Measurements from ENCODE around the gene NRARP.

NRARP gene

GRCh38 chr9:137276473-137277328 is 25.4 kb downstream of the NRARP start:
- in situ Hi-C loops (cut with MboI; ENCODE audit: low sequenced_read_pairs), result no loop called here
- Histone ChIP-seq H3K27me3 (ENCODE audit: low read depth) (no peaks in the 10 kb centered on the region), H3K4me1 (peaks cover 3% of the 10 kb centered on the region; the same call in 1 of the 2 replicates)

GRCh38 chr9:137275588-137276472 is 26.2 kb downstream of the NRARP start:
- Histone ChIP-seq H3K4me3 (no peak overlapping the region), H3K36me3 (replicated peaks) (peaks cover 17% of the 10 kb centered on the region), H3K9me3 (no peaks in the 10 kb centered on the region), H3K27me3 (ENCODE audit: low read depth) (no peaks in the 10 kb centered on the region), H3K4me1 (peaks cover 3% of the 10 kb centered on the region; the same call in 1 of the 2 replicates)
- DNase-seq (ENCODE audit: low spot score in 2 of 2), result peak in 1 of 2 experiments; percentile 13
- in situ Hi-C loops (cut with MboI; ENCODE audit: low sequenced_read_pairs), result no loop called here

More at GRCh38 chr9:137276473-137277328, 25.4 kb downstream of the NRARP start:
- Histone ChIP-seq H3K36me3 (replicated peaks) (peaks cover 14% of the 10 kb centered on the region), H3K4me3 (no peak overlapping the region), H3K9me3 (no peaks in the 10 kb centered on the region)
- DNase-seq (ENCODE audit: low spot score in 2 of 2), result peak in 1 of 2 experiments; percentile 68

- Histone ChIP-seq H3K9me3 (no peaks in the 10 kb centered on the region), H3K27me3 (ENCODE audit: low read depth) (no peaks in the 10 kb centered on the region), H3K4me3 (no peak overlapping the region), H3K4me1 (peaks cover 3% of the 10 kb centered on the region; the same call in 1 of the 2 replicates), H3K36me3 (replicated peaks) (peaks cover 18% of the 10 kb centered on the region)
- DNase-seq (ENCODE audit: low spot score in 2 of 2), result no peak
- in situ Hi-C loops (cut with MboI; ENCODE audit: low sequenced_read_pairs), result no loop called here
Observed at GRCh38 chr9:137275203-137275587, 26.9 kb downstream of the NRARP start.

DNA sequence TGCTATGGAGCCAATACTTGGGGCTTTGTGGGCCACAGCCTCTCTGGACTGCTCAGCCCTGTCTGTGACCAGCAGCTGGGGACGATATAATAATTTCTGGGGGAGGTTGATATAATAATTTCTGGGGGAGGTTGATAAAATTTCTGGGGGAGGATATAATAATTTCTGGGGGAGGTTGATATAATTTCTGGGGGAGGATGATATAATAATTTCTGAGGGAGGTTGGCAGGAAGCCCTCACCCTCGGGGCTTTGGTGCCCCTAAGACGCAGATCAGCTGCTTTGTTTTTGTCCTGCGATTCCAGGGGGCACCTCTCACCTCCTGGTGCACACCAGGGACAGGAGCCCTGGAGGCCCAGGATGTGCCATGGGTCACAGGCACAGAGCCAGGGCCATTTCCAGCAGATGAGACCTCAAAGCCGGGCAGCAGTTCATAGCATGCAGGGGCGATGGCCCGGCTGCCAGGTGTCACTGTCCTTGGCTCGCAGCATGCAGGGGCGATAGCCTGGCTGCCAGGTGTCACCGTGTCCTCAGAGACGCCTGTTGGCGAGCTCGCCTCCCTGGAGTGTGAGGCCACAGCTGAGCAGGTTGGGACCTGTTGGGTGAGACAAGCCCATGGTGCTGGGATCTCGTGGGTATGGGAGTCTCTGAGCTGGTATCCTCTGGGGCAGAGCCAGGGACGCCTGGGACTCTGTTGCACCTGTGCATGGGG is 28.3 kb downstream of the NRARP start:
- no peaks in the 10 kb centered on the region for H3K27me3 ChIP-seq (ENCODE audit: low read depth)
- no peaks in the 10 kb centered on the region for H3K9me3 ChIP-seq
- peaks cover 3% of the 10 kb centered on the region; the same call in 1 of the 2 replicates for H3K4me1 ChIP-seq
- DNase-seq (ENCODE audit: low spot score in 2 of 2), result peak in 1 of 2 experiments; percentile 6
- H3K4me3 ChIP-seq, result no peak overlapping the region
- peaks cover 27% of the 10 kb centered on the region for H3K36me3 ChIP-seq (replicated peaks)
- in situ Hi-C loops (cut with MboI; ENCODE audit: low sequenced_read_pairs), result no loop called here

GRCh38 chr9:137273095-137273490 is 29.0 kb downstream of the NRARP start:
- Histone ChIP-seq H3K4me3 (no peak overlapping the region), H3K9me3 (no peaks in the 10 kb centered on the region), H3K27me3 (ENCODE audit: low read depth) (no peaks in the 10 kb centered on the region), H3K36me3 (replicated peaks) (peaks cover 33% of the 10 kb centered on the region), H3K4me1 (peaks cover 3% of the 10 kb centered on the region; the same call in 1 of the 2 replicates)
- in situ Hi-C loops (cut with MboI; ENCODE audit: low sequenced_read_pairs), result no loop called here
- DNase-seq (ENCODE audit: low spot score in 2 of 2), result no peak

DNA sequence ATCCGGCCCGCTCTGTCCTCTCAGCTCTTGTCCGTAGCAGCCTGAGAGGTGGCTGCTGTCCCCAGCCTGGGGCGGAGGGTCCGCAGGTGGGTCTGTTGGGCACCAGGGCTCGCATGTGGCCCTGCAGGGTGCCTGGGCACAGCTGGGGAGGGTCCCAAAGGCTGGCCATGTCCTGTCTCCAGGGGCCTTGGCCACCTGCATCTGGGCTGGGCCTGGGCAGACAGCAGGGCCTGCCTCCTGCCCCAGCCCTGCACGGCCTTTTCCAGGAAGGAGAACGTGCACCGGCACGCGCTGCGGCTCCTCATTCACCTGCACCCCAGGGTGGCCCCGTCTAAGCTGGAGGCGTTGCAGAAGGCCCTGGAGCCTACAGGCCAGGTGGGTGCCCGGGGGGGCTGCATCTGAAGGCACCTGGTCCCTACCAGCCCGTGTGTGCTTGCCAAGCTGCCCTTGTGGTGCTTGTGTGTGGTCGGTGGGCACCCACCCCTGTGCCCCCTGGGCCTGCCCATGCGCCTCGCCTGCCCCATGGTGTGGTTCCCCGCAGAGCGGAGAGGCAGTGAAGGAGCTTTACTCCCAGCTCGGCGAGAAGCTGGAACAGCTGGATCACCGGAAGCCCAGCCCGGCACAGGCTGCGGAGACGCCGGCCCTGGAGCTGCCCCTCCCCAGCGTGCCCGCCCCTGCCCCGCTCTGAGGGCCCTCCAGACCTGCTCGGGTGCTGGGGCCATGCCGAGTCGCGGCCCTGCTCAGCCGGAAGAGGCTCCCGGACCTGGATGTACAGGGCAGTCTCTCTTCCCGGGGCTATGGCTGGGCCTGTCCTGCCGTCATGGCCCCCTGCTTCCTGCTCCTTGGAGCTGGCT is 29.6 kb downstream of the NRARP start:
- no peaks in the 10 kb centered on the region for H3K9me3 ChIP-seq
- in situ Hi-C loops (cut with MboI; ENCODE audit: low sequenced_read_pairs), result no loop called here
- H3K4me1 ChIP-seq, result peaks cover 3% of the 10 kb centered on the region; the same call in 1 of the 2 replicates
- no peak overlapping the region for H3K4me3 ChIP-seq
- peaks cover 40% of the 10 kb centered on the region for H3K36me3 ChIP-seq (replicated peaks)
- no peaks in the 10 kb centered on the region for H3K27me3 ChIP-seq (ENCODE audit: low read depth)
- DNase-seq (ENCODE audit: low spot score in 2 of 2), result no peak

DNA sequence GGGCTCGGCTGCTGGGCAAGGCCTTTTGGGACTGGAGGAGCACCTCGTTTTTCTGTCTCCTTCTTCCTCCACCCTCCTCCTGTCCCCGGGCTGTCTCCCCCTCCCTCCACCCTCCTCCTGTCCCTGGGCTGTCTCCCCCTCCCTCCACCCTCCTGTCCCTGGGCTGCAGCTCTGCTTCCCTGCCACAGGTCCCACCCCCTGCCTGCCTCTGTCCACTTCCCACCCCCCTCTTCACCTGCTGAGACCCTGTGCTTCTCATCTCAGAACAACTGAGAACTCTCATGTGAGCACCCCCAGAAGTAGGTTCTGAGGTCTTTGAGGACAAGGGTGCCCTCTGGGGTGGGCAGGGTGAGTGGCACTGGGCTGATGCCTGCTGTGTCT is 30.4 kb downstream of the NRARP start:
- H3K27me3 ChIP-seq (ENCODE audit: low read depth), result no peaks in the 10 kb centered on the region
- H3K36me3 ChIP-seq (replicated peaks), result peaks cover 40% of the 10 kb centered on the region
- H3K9me3 ChIP-seq, result no peaks in the 10 kb centered on the region
- DNase-seq (ENCODE audit: low spot score in 2 of 2), result peak in 1 of 2 experiments; percentile 6
- H3K4me3 ChIP-seq, result no peak overlapping the region
- in situ Hi-C loops (cut with MboI; ENCODE audit: low sequenced_read_pairs), result no loop called here
- H3K4me1 ChIP-seq, result peaks cover 2% of the 10 kb centered on the region; the same call in 1 of the 2 replicates

- peaks cover 43% of the 10 kb centered on the region for H3K36me3 ChIP-seq (replicated peaks)
- no peaks in the 10 kb centered on the region for H3K4me1 ChIP-seq
- no peaks in the 10 kb centered on the region for H3K9me3 ChIP-seq
- H3K4me3 ChIP-seq, result no peak overlapping the region
- H3K27me3 ChIP-seq (ENCODE audit: low read depth), result no peaks in the 10 kb centered on the region
- DNase-seq (ENCODE audit: low spot score in 2 of 2), result no peak
- in situ Hi-C loops (cut with MboI; ENCODE audit: low sequenced_read_pairs), result no loop called here
Observed at GRCh38 chr9:137270929-137271695, 31.0 kb downstream of the NRARP start.

DNA sequence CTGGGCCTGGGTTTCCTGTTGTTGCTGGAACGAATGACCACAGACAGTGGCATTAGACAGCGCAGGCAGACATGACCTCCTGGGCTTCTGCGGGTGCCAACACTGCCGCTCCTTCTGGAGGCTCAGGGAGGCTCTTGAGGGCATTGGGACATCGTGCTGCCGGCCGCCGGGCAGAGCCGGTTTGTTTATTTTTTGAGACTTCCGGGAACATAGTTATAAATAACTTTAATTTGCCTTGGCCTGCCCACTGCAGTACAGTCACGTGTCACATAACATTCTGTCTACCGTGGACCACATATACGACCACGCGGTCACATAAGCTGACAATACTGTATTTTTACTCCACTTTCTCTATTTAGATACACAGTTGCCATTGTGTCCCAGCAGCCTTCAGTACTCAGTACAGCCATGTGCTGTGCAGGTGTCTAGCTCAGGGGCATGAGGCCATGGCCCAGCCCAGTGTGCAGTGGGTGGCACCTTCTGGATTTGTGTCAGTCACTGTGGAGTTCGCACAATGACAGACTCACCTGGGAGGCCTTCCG is 32.8 kb downstream of the NRARP start:
- no peaks in the 10 kb centered on the region for H3K4me1 ChIP-seq
- H3K9me3 ChIP-seq, result no peaks in the 10 kb centered on the region
- peaks cover 56% of the 10 kb centered on the region for H3K36me3 ChIP-seq (replicated peaks)
- no peaks in the 10 kb centered on the region for H3K27me3 ChIP-seq (ENCODE audit: low read depth)
- H3K4me3 ChIP-seq, result no peak overlapping the region
- DNase-seq (ENCODE audit: low spot score in 2 of 2), result no peak
- in situ Hi-C loops (cut with MboI; ENCODE audit: low sequenced_read_pairs), result no loop called here

GRCh38 chr9:137268538-137269201 is 33.4 kb downstream of the NRARP start:
- Histone ChIP-seq H3K9me3 (no peaks in the 10 kb centered on the region), H3K36me3 (replicated peaks) (peaks cover 62% of the 10 kb centered on the region), H3K4me3 (no peak overlapping the region), H3K27me3 (ENCODE audit: low read depth) (no peaks in the 10 kb centered on the region), H3K4me1 (no peaks in the 10 kb centered on the region)
- DNase-seq (ENCODE audit: low spot score in 2 of 2), result no peak
- in situ Hi-C loops (cut with MboI; ENCODE audit: low sequenced_read_pairs), result no loop called here

GRCh38 chr9:137267933-137268355 is 34.1 kb downstream of the NRARP start:
- H3K36me3 ChIP-seq (replicated peaks), result peaks cover 61% of the 10 kb centered on the region
- no peaks in the 10 kb centered on the region for H3K4me1 ChIP-seq
- in situ Hi-C loops (cut with MboI; ENCODE audit: low sequenced_read_pairs), result no loop called here
- H3K9me3 ChIP-seq, result no peaks in the 10 kb centered on the region
- no peak overlapping the region for H3K4me3 ChIP-seq
- H3K27me3 ChIP-seq (ENCODE audit: low read depth), result no peaks in the 10 kb centered on the region
- DNase-seq (ENCODE audit: low spot score in 2 of 2), result no peak

All from HAP-1 (cell line).